Stimulated activated CD4-positive, alpha-beta T cell treated with anti-CD3 and anti-CD28 coated beads, TNF-alpha, amount 100 ng/mL, for 4 hours (primary cell): ENCODE data around the gene NTSR2.

Experiments used
- DNase-seq, 3 experiments: peaks; one replicate each; pipeline ENCODE4 v3.0.0-alpha.2; 2020; ENCODE audit warnings: low read depth in 3 of 3

NTSR2 gene

DNA sequence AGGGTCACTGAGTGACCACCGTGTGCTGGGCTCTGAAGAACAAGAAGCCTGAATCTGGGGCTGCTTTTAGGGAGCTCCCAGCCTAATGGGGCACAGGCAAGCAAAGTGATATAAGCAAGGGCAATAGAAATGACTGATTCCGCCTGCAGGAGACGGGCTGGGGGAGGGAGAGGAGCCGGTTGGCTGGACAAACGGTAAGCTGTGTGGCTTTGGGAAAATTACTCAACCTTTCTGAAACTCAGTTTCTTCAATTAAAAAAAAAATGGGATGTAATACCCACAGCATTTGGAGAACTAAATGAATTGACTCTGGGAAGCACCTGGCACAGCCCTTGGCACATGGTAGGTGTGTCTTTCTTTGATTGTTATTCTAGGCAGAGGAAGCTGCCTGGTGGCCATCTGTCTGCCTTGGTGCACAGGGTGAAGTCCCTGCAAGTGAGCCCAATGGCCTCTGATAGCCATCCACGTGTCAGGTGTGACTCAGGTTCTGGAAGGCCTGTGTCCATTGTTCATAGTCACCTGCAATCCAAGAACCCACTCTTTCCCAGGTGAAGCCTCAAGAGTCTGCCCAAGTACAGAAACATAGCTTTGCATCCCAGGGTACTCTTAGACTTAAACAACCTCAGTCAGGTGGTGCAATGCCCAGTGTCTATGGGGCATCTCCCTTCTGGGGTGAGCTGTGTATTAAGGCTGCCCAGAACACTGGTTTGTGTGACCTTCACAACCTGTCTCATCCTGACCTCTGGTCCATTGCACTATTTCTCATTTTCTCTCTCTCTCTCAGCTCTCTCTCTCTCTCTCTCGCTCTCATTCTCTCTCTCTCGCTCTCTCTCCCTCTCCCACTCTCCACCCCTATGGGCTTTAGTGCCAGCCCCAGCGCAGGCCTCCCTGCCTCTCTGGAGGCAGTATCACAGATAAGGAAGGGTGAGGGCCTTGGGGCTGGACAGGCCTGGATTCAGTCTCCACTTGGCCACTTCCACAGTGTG, 30.0 kb upstream of the NTSR2 start:
- DNase-seq: no peak

DNA sequence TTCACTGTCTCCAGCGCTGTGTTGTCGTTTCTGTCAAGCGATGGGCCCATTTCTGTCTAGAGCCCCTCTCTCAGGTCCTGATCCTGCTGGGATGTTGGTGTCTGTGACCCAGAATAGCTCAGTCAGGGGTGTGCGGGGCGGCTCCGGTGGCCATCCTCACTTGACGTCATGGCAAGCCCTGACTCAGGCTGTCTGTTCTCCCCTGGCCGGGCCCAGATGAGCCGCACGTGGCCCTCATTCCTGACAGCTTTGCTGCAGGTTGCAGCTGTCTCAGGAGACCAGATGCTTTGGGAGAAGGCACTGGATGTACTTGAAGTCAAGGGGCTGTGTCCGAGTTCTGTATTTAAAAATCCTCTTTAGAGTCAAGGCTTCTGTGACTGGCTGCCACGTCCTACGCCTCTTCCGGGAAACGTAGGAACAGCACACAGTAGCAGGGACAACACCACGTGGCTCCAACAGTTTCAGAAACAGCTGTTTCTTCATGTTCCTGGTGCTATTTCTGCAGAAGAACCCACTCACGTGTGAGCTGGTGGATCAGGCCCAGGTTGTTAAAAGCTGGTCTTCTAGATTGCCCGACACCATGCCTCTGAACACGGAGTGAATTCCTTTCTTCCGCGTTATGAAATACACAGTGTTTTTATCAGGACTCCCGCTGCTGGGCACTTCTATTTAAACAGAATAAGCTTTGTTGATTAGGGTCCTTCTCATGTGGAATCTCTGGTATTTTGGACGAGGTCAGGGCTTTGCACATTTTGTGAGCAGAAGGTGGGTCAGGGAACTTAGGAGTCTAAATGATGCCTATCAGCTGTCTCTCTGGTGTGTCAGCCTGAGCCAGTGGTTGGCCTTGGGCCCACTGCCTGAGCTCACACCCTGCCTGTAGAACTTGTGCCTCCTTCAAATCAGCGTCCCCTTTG, 28.3 kb upstream of the NTSR2 start:
- DNase-seq: no peak

DNA sequence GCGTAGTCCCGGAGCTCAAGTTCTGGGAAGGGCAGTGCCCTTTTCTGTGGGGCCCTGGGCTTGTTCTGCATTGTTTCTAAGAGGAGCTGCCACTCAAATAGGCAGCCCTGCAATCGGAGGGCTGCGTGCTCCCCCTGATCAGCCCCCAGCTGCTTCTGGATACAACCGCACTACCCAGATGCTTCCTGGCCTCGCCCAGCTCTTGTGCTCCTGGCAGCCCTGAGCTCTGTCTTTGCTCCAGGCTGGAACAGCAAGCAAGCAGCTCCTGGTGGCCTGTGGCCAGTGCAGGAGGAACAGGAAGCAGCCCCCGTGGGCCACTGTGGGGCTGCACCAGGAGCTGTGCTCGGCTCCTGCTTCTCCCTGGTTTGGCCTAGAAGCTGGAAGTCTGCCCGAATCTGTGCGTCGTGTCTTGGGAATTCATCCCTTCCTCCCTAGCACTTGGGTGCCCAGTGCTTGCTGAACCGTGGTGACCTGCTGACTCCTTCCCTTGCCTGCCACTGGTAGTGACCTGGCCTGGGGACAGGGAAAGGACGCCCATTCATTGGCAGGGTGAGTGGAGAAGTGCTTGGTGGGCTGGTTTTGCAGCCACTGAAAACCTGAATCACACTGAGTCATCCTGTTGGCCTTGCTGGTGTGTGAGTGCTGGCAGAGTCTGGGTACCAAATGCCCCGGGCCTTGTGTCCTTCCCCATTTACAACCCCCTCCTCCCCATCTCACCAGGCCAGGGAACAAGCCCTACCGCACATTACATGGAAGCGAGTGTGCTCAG, 27.3 kb upstream of the NTSR2 start:
- no peak for DNase-seq

DNA sequence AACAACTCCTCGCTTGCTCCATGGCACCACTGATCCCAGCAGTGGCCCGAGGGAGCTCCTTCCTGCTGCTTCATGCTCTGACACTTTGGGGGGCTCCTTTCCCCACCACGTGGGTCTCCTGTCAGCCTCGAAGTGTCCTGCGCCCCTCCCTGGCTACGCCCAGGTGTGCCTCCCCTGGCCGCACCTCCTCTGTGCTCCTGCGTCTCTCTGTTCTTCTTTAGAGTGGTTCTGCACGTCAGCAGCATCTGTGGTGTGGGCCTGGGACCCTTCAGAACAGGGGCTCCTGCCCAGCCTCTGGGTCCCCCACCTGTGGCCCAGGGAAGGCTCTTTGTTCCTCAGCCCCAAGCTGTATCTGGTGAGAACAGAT, 26.7 kb upstream of the NTSR2 start:
- no peak for DNase-seq

DNA sequence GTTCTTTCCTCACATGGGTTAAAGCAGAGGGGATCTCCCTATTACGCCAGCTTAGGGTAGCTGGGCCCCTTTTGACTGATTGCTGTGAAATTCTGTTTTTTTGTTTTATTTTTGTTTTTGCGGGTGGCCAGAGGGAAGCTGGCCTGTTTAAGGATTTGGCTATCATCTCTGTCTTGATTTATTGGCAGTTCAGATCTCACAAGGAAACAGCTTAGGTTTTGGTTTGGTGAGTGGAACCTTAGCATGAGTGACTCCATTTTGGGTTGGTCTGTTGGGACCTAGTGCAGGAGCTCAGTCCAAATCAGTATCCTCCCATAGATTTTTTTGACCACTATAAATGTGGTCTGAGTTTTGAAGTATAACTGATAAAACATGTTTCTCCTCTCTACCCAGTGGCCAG, 25.6 kb upstream of the NTSR2 start:
- no peak for DNase-seq

DNA sequence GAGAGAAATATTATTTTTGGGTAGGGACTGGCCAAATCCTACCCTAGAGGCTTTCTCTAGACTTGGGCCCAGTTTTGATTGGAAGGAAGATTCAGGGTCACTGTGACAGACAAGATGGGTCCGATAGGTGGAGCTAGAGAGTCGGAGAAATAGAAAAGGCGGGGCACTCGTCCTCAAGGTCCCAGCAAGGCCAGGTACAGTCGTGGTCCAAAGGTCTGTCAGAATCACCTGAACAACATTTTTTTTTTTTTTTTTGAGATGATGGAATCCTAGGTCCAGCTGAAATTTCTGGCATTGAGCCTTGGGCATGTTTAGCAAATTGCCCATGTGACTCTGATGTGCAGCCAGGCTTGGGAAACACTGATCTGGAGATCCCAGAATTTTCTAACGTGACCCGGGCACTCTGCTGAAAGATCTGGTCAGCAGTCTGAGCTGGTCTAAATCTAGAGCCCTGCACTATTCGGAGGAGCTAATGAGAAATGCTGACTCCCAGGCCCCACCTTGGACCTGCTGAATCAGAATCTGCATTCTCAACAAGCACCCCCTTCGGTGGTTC, 23.0 kb upstream of the NTSR2 start:
- peak in 2 of 3 experiments; percentile 30 to 59 for DNase-seq

DNA sequence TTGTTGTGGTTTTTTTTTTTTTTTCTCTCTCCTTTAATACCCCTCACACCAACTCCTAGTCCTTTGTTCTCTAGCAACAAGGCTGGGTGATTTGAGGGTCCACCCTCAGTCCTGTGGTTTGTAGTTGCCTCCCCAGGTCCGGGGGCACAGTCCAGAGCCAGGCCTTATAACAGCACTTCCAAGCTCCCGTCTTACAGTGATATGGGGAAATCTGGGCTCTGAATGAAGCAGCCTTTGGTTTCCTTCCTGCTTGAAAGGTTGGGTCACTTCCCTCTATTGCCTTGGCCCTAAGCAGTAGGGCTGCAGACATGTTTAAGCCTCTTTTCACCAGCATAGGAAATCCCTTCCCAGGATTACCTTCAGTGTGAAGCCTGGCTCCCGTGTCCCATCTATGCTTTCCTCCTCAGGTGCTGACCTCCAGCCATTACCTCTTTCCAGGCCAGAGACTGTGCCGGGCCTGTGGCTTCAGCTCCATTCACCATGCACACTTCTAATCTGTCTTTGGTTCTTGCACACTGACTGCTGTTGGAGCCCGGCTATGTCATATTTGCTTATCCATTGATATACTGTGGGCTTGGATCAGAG, 21.2 kb upstream of the NTSR2 start:
- DNase-seq: no peak

DNA sequence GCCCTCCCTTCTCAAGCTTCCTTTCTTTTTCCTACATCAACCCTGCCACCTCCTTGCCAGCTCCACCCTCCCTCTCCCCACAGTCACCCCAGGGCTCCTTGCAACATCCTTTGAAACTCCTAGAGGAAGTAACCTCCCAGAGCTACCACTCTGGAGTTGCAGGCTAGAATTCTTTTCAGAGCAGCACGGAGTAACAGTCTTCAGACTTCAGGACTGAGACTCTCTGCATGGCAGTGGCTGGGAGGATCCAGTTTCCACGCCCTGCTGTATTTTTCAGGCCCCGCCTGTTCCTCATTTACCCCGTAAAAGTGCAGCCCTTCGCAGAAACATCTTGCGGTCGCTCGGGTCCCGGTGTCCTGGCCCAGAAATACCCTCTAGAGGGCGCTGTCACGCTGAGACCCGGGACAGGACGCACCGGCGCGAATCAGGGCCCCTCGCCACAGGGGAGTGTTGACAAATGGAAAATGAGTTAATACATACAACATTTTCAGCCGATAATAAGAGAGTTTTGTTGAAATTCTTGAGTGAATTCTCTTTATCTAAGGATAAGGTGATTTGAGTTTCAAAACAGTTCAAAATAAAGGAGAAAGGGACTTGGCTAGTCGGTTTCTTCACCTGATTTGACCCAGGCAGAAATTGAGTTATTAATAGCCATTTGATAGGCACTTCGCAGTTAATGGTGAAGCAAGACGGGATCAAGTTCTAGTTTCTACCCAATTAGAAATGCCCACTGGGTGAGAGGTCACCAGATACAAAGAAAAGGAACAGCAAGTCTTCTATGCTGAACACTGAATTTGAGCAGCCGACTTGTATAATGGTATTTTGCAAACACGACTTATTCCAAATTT, 18.5 kb upstream of the NTSR2 start:
- peak; percentile 63 to 74 (median 66) for DNase-seq

DNA sequence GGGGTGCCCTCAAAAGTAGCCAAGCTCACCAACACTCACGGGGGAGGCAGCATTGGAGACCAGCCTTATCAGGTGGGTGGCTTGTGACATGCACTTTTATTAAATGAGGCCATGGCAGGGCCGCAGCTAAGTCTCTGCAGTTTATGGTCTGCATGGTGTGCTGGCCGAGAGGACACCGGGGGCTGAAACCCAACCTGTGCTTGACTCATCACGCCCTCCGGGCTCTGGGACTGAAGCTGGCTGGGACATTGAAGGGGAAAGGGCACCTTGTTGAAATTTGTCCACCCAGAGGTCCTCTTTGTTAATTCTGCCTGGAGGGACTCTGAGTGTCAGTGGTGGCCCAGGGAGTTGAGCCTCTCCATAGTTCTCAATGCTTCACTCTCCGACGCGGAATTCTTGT, 17.7 kb upstream of the NTSR2 start:
- DNase-seq: no peak

DNA sequence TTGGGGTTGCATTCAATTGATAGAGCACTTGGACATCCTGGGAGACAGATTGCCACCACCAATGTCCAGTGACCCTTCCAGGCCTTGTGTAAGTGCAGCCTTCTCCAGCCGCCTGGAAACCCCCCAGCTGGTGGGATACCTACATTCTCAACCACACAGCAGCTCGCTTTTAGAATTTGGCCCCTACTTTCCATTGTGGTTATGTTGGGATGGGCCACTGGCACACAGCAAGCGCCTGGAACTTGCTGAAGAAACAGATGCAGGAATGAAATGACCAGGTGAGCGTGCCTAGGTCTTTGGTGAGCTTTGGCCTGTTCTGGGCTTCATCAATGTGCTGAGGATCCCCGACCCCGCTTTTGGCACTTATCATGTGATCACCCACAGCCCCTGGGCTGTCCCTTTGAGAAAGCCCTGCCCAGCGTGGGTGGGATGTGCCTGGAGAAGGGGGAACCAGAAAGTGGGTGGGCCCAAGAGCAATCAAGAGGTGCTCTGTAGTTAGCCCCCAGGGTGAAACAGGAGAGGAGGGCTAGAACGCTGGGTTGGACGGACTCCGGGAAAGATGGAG, 16.0 kb upstream of the NTSR2 start:
- DNase-seq: no peak

DNA sequence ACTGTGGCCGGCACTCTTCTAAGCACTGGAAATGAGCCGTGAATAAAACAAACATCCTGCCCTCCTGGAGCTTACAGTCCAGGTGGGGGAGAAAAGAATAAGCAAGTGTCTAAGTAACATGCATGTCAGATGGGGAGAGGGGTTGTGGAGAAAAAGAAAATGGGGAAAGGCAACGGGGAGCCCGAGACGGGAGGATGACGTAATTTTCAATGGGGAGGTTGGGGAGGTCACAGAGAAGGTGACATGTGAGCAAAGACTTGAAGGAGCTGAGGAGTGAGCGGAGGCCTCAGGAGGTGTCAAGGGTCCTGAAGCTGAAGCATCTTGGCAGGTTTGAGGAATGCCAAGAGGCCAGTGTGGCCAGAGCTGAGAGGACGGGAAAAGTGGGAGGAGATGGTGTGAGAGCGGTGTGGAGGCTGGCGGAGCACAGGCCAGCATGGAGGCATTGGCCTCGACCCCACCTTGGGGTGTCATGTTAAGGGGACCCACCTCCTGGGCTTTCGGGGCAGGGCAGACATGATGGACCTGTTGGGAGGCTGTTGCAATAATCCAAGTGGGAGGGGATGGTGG, 15.0 kb upstream of the NTSR2 start:
- DNase-seq: no peak

DNA sequence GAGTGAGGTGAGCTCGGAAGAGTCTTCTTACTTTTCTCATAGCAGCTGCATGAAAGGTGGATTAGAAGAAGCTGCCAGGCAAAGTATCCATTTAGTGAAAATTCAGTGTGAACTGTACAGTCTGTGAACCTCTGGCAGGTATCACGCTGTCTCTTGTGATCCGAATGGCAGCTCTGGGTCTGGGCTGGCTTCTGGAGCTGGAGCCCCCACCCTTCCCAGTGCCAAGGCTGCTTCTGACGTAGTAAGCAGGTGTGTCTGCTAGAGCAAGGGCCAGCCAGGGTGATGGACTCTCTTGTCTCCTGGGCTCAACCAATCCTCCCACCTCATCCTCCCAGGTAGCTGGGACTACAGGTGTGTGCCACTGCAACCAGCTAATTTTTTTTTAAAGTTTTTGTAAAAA, 14.0 kb upstream of the NTSR2 start:
- DNase-seq: no peak

DNA sequence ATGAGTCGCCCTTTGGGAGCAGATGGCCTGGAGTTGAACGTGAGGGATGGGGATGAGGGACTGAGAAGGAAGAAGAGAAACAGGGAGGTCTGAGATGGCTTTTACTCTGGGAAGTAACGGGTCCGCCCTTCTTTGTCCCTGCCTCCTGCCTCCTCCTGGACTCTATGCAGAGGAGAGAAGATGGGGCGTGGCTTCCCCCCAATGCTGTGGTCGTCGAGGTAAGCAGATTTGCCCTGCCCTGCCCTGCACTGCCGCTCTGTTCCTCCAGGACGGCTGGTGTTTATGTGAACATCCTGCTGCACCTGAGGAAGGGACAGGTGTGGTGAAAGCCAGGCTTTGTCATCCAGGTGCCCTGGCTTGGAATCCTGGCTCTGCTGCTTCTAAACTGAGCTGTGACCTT, 13.5 kb upstream of the NTSR2 start:
- DNase-seq: no peak

DNA sequence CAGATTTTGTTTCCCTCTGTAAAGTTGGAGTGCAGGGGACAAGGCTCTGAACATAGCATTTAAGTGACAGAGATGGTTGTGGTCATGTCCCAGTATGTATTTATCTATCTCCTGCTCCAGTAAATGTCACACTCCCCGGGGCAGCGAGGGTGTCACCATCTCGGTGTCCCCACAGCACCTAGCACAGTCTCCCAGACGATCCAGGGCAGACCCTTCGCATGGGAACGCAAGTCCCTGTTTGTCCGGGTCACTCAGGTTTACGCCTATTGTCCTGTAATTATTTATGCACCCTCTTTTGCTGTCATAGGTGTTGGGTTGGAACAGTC, 12.6 kb upstream of the NTSR2 start:
- DNase-seq: no peak

DNA sequence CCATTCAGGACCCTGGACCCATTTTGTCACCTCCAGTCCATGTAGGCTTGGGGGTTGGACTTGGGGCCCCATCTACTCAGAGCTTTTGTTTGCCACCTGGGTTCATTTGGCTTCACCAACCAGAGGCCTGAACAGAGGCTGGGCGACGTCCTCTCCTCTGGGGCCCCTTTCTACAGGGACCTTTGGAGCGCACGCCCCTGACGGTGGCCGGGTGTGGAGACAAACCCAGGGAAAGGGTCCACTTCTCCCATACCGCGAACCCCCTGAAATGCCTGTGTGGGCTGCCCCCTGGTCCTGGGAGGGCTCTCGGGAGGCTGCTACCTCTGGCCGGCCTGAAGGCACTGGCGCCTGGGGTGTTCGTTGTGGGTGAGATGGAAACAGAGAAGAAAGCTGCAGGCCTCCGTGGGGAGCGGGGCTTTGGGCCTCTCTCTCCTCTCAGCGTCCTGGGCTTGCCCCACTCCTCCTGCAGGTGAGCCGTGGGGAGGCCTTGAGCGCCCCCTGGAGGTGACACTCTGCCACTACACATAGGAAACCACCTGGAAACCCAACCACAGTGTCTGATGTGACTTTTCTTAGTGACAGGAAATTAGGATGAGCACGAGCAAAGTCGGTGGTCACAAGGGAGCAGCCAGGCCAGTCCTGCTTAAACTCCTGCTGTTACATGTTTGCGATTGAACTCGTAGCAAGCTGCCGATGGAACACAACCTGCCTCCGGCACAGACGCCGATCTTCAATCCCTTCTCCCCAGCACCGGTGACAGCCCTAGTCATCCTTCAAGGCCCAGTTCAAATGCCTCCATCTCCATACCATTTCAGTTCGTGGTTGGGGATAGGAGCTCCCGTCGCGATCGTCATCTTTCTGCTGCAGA, 12.0 kb upstream of the NTSR2 start:
- DNase-seq: peak; percentile 16 to 32 (median 18)

DNA sequence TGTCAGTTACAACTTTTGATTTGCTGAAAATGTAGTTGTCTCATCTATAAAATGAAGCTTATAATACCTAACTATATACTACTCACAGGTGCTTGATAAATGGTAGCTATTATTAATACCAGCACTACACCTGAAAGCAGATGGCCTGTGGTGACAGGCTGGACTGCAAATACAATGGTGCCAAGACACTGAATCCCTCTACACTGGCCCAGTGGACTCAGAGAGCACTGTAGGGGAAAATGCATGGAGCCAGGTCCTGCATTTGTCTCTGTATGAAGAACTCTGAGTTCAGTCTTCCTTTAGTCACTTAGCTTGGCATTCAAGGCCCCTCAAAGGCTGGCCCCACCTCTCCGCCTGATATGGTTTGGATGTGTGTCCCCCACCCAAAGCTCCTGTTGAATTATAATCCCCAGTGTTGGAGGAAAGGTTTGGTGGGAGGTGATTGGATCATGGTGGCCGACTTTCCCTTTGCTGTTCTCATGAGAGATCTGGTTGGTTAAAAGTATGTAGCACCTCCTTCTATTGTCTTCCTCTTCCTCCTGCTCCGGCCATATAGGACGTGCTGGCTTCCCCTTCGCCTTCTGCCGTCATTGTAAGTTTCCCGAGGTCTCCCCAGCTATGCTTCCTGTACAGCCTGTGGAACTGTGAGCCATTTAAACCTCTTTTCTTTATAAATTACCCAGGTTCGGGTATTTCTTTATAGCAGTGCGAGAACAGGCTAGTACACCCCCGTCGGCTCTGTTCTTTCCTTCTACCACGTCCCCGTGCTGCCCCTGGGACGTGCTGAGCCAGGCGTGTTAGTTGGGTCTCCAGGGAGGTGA, 11.1 kb upstream of the NTSR2 start:
- no peak for DNase-seq

DNA sequence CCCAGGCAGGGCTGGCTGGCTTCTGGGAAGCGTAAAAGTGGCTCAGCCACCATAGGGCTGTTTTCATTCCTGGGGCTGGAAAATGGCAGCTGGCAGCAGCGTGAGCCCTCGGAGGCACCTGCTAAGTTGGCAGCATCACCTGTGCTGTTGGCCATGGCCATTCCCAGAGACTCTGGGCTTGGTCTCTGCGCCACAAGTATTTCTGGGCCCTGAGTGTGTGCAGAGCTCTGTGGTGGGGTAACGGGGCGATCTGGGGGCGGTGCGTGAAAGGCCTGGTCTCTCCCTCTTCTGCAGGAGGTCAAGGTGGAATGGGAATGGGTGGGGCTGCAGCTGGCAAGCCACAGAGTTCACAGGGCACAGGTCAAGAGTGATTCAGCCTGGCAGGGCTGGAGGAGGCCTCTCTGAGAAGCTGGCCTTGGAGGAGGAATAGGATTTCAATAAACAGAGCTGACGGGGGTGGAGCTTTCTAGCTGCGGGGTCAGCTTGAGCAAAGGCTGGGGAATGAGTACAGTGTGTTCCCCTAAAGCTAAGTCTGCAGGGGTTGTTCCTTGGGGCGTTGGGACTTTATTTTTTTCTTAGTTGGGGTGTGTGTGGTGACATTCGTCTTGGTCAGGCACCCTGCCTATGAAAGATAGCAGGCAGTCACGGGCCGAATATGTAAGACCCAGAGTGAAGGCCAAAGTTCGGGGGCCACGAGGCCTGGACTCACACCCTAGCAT, 10.3 kb upstream of the NTSR2 start:
- no peak for DNase-seq
